Neural cell (in vitro differentiated cells): ENCODE results near the gene TTLL4. TPM values are rescaled to one million over a fixed set of nuclear protein-coding genes. Genes with fewer than 3 reads are reported as not detected.

Experiments
- H2AFZ ChIP-seq: fragments of 200-600, 300-800 bp; sonication (generic), shearing (Covaris generic); 2 replicates; pipeline ENCODE4 v1.6.0; 2014; ENCODE audit warnings: low read depth, mild to moderate bottlenecking, antibody characterized with exemption, low read length, moderate library complexity
- H3F3A ChIP-seq: fragments of 200-600 bp; shearing (Covaris generic); 2 replicates; pipeline ENCODE4 v1.6.1; 2016; ENCODE audit warnings: mild to moderate bottlenecking, moderate library complexity, mixed read lengths, antibody characterized with exemption, low read length; ENCODE audit not compliant: insufficient read depth, poor library complexity, severe bottlenecking
- H3K27ac ChIP-seq: fragments of 200-600, 300-800 bp; sonication (generic), shearing (Covaris generic); 2 replicates; pipeline ENCODE4 v1.5.1; 2014; ENCODE audit warnings: mild to moderate bottlenecking, low read length, moderate library complexity
- H3K27me3 ChIP-seq: fragments of 300-800, 200-600 bp; sonication (generic), shearing (Covaris generic); 2 replicates; pipeline ENCODE4 v1.6.0; 2014; ENCODE audit warnings: mild to moderate bottlenecking, low read depth, low read length, moderate library complexity; ENCODE audit not compliant: insufficient read depth
- H3K36me3 ChIP-seq: fragments of 300-800, 200-600 bp; sonication (generic), shearing (Covaris generic); 2 replicates; pipeline ENCODE4 v1.5.1; 2014; ENCODE audit warnings: mild to moderate bottlenecking, antibody characterized with exemption, low read length, moderate library complexity; ENCODE audit not compliant: insufficient read depth
- H3K4me2 ChIP-seq: fragments of 300-800, 200-600 bp; sonication (generic), shearing (Covaris generic); 2 replicates; pipeline ENCODE4 v1.6.0; 2014; ENCODE audit warnings: mild to moderate bottlenecking, low read length
- H3K4me3 ChIP-seq: fragments of 300-800, 200-600 bp; sonication (generic), shearing (Covaris generic); 2 replicates; pipeline ENCODE4 v1.5.1; 2014; ENCODE audit warnings: mild to moderate bottlenecking, low read length, moderate library complexity
- H3K79me2 ChIP-seq: fragments of 200-600 bp; shearing (Covaris generic); replicated peaks from 2 replicates; pipeline ENCODE4 v1.6.0; 2014; ENCODE audit warnings: mild to moderate bottlenecking, low read length, moderate library complexity; ENCODE audit not compliant: insufficient read depth
- H3K9ac ChIP-seq: fragments of 300-800, 200-600 bp; sonication (generic), shearing (Covaris generic); 2 replicates; pipeline ENCODE4 v1.6.1; 2016; ENCODE audit warnings: mild to moderate bottlenecking, low read length, mixed read lengths
- H3K9me2 ChIP-seq: fragments of 200-600 bp; shearing (Covaris generic); 2 replicates; pipeline ENCODE4 v1.6.1; 2016; ENCODE audit warnings: mild to moderate bottlenecking, low read length, mixed read lengths; ENCODE audit not compliant: insufficient read depth
- H3K9me3 ChIP-seq: fragments of 200-600, 300-800 bp; sonication (generic), shearing (Covaris generic); 2 replicates; pipeline ENCODE4 v1.6.1; 2016; ENCODE audit warnings: mild to moderate bottlenecking, mixed run types, low read length, moderate library complexity, mixed read lengths
- H4K20me1 ChIP-seq: fragments of 200-600 bp; shearing (Covaris generic); 2 replicates; pipeline ENCODE4 v1.6.1; 2016; ENCODE audit warnings: mild to moderate bottlenecking, mixed run types; ENCODE audit not compliant: insufficient read depth
- CTCF ChIP-seq: fragments of 450-650 bp; IDR thresholded peaks from 2 replicates; pipeline ENCODE4 v1.5.1; 2014; ENCODE audit warnings: antibody characterized with exemption, mild to moderate bottlenecking, moderate library complexity; ENCODE audit not compliant: poor library complexity, severe bottlenecking
- EP300 ChIP-seq: fragments of 450-650 bp; conservative IDR thresholded peaks from 2 replicates; pipeline ENCODE4 v1.6.1; 2014; ENCODE audit warnings: antibody characterized with exemption, mild to moderate bottlenecking, moderate library complexity; ENCODE audit not compliant: poor library complexity, severe bottlenecking
- EZH2 ChIP-seq: fragments of 200-600, 300-800 bp; shearing (Covaris generic), sonication (generic); IDR thresholded peaks from 2 replicates; pipeline ENCODE4 v1.6.1; 2014; ENCODE audit warnings: antibody characterized with exemption, low read length, borderline replicate concordance, mild to moderate bottlenecking; ENCODE audit not compliant: insufficient read depth, poor library complexity, severe bottlenecking
- MXI1 ChIP-seq: fragments of 450-650 bp; conservative IDR thresholded peaks from 2 replicates; pipeline ENCODE4 v1.6.1; 2014; ENCODE audit warnings: antibody characterized with exemption, mild to moderate bottlenecking; ENCODE audit not compliant: poor library complexity, severe bottlenecking
- POLR2AphosphoS5 ChIP-seq: IDR thresholded peaks from 2 replicates; pipeline ENCODE4 v1.6.1; 2012
- RAD21 ChIP-seq: fragments of 450-650 bp; conservative IDR thresholded peaks from 2 replicates; pipeline ENCODE4 v1.6.1; 2014; ENCODE audit warnings: antibody characterized with exemption, mild to moderate bottlenecking, moderate library complexity
- REST ChIP-seq: IDR thresholded peaks from 2 replicates; pipeline ENCODE4 v1.6.1; 2012; ENCODE audit warnings: borderline replicate concordance
- SMC3 ChIP-seq: fragments of 450-650 bp; conservative IDR thresholded peaks from 2 replicates; pipeline ENCODE4 v1.6.1; 2014; ENCODE audit warnings: antibody characterized with exemption, mild to moderate bottlenecking, moderate library complexity; ENCODE audit not compliant: poor library complexity
- TAF1 ChIP-seq: IDR thresholded peaks from 2 replicates; pipeline ENCODE4 v1.6.1; 2012; ENCODE audit warnings: low read depth
- polyA plus RNA-seq: library from polyadenylated mRNA; depleted of rRNA; stranded (reverse); fragments of >200 nt; gene quantifications from 2 replicates; pipeline ENCODE4 v1.2.3, GENCODE V29; 2014

Gene TTLL4
- polyA plus RNA-seq, 1 donor from 2014 or later, result 5.3 TPM

- no peaks in the 10 kb centered on the region for H3K9me3 ChIP-seq
- H3K27me3 ChIP-seq, result no peaks in the 10 kb centered on the region
- peak overlapping the region; percentile 70 for H2AFZ ChIP-seq
- H3K4me3 ChIP-seq, result peak overlapping the region; percentile 80
- no peaks in the 10 kb centered on the region for H4K20me1 ChIP-seq
- H3K9ac ChIP-seq, result peak overlapping the region; percentile 84
- peaks cover 13% of the 10 kb centered on the region for H3K79me2 ChIP-seq
- no peaks in the 10 kb centered on the region for H3K36me3 ChIP-seq
- peak overlapping the region; percentile 77 for H3K27ac ChIP-seq
- no peak for TF ChIP-seq REST
- no peak for TF ChIP-seq EP300
- TF ChIP-seq RAD21, result no peak
- no peak for TF ChIP-seq POLR2AphosphoS5
- H3K4me2 ChIP-seq, result peak overlapping the region; percentile 100
- H3K9me2 ChIP-seq, result no peaks in the 10 kb centered on the region
- no peaks in the 10 kb centered on the region for H3F3A ChIP-seq
Observed at GRCh38 chr2:218671097-218671653, 39.5 kb upstream of the TTLL4 start.

- Histone ChIP-seq H3K36me3 (no peaks in the 10 kb centered on the region), H2AFZ (peak within 1 kb of the TSS; percentile 85), H3F3A (no peaks in the 10 kb centered on the region), H3K4me3 (peak within 1 kb of the TSS; percentile 80), H4K20me1 (no peaks in the 10 kb centered on the region), H3K9me3 (no peaks in the 10 kb centered on the region), H3K79me2 (peaks cover 13% of the 10 kb centered on the region), H3K9me2 (no peaks in the 10 kb centered on the region), H3K9ac (peak within 1 kb of the TSS; percentile 84), H3K27me3 (no peaks in the 10 kb centered on the region), H3K27ac (peak within 1 kb of the TSS; percentile 77), H3K4me2 (peak within 1 kb of the TSS; percentile 100)
- no peak for TF ChIP-seq EP300
- TF ChIP-seq SMC3, result peak; percentile 28
- no peak for TF ChIP-seq EZH2
- TF ChIP-seq MXI1, result peak; percentile 91
- TF ChIP-seq REST, result peak; percentile 79
- TF ChIP-seq CTCF, result no peak
- TF ChIP-seq RAD21, result no peak
- TF ChIP-seq TAF1, result peak; percentile 77
- peak; percentile 96 for TF ChIP-seq POLR2AphosphoS5
Observed at GRCh38 chr2:218671654-218672566, 38.7 kb upstream of the TTLL4 start, which contains the start of the genes RNF25 and STK36. Gene RNF25, minus strand, starts transcription at chr2:218672002. Its CDS starts 32 bp downstream, at chr2:218671970. Gene STK36, plus strand, starts transcription at chr2:218672086. Its CDS starts 744 bp downstream, at chr2:218672830.
